ENCODE measurements around the gene PRKAB1.

Gene PRKAB1

GRCh38 chr12:119681111-119681510, 13.2 kb downstream of the PRKAB1 start:
- Histone ChIP-seq H3K4me2 (ENCODE audit: low read depth, low read length) (no peak overlapping the region), H3F3A (ENCODE audit: insufficient read depth, low read length) (0 out of 2 replicates have a peak, but pooled peaks cover 3% of the 10 kb centered on the region), H4K20me1 (ENCODE audit: insufficient read depth, low read length) (no peaks in the 10 kb centered on the region), H3K27me3 (replicated peaks; ENCODE audit: insufficient read depth, low read length) (no peaks in the 10 kb centered on the region), H3K4me3 (ENCODE audit: low read length) (no peak overlapping the region), H3K9me3 (replicated peaks; ENCODE audit: insufficient read depth, low read length) (no peaks in the 10 kb centered on the region), H3K4me1 (ENCODE audit: low read length) (0 out of 2 replicates have a peak, but pooled peaks cover 4% of the 10 kb centered on the region), H3K79me2 (ENCODE audit: low read length) (no peaks in the 10 kb centered on the region), H3K9ac (ENCODE audit: low read length) (no peak overlapping the region), H3K27ac (ENCODE audit: low read length) (no peak overlapping the region), H3K9me2 (replicated peaks; ENCODE audit: insufficient read depth, low read length) (no peaks in the 10 kb centered on the region), H2AFZ (ENCODE audit: low read length) (no peak overlapping the region), H3K36me3 (replicated peaks; ENCODE audit: insufficient read depth, low read length) (no peaks in the 10 kb centered on the region)
- no peak for DNase-seq
- TF ChIP-seq EZH2phosphoT487 (IDR thresholded peaks at IDR 0.05; ENCODE audit: low read length) = no peak
- TF ChIP-seq, protein P1, sequence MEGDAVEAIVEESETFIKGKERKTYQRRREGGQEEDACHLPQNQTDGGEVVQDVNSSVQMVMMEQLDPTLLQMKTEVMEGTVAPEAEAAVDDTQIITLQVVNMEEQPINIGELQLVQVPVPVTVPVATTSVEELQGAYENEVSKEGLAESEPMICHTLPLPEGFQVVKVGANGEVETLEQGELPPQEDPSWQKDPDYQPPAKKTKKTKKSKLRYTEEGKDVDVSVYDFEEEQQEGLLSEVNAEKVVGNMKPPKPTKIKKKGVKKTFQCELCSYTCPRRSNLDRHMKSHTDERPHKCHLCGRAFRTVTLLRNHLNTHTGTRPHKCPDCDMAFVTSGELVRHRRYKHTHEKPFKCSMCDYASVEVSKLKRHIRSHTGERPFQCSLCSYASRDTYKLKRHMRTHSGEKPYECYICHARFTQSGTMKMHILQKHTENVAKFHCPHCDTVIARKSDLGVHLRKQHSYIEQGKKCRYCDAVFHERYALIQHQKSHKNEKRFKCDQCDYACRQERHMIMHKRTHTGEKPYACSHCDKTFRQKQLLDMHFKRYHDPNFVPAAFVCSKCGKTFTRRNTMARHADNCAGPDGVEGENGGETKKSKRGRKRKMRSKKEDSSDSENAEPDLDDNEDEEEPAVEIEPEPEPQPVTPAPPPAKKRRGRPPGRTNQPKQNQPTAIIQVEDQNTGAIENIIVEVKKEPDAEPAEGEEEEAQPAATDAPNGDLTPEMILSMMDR (IDR thresholded peaks at IDR 0.05; ENCODE audit: low read length) = no peak
- no peak for TF ChIP-seq EZH2 (optimal IDR thresholded peaks at IDR 0.05; ENCODE audit: low read depth, low read length)

- H3K27ac ChIP-seq (ENCODE audit: low read length) = 0 out of 2 replicates have a peak overlapping the region, but pooled peaks have one; percentile 4
- H3K27me3 ChIP-seq (replicated peaks; ENCODE audit: insufficient read depth, low read length) = no peaks in the 10 kb centered on the region
- H3K4me2 ChIP-seq (ENCODE audit: low read depth, low read length) = no peak overlapping the region
- H2AFZ ChIP-seq (ENCODE audit: low read length) = no peak overlapping the region
- no peak for DNase-seq
- TF ChIP-seq EZH2 (optimal IDR thresholded peaks at IDR 0.05; ENCODE audit: low read depth, low read length) (no peak), EZH2phosphoT487 (IDR thresholded peaks at IDR 0.05; ENCODE audit: low read length) (no peak)
- TF ChIP-seq, protein P1 (IDR thresholded peaks at IDR 0.05; ENCODE audit: low read length) = no peak
- no peaks in the 10 kb centered on the region for H3K36me3 ChIP-seq (replicated peaks; ENCODE audit: insufficient read depth, low read length)
- no peaks in the 10 kb centered on the region for H3K9me3 ChIP-seq (replicated peaks; ENCODE audit: insufficient read depth, low read length)
- H4K20me1 ChIP-seq (ENCODE audit: insufficient read depth, low read length) = no peaks in the 10 kb centered on the region
- H3K79me2 ChIP-seq (ENCODE audit: low read length) = no peaks in the 10 kb centered on the region
- H3F3A ChIP-seq (ENCODE audit: insufficient read depth, low read length) = 0 out of 2 replicates have a peak, but pooled peaks cover 3% of the 10 kb centered on the region
- no peaks in the 10 kb centered on the region for H3K9me2 ChIP-seq (replicated peaks; ENCODE audit: insufficient read depth, low read length)
- H3K9ac ChIP-seq (ENCODE audit: low read length) = no peak overlapping the region
- H3K4me3 ChIP-seq (ENCODE audit: low read length) = no peak overlapping the region
- H3K4me1 ChIP-seq (ENCODE audit: low read length) = 0 out of 2 replicates have a peak, but pooled peaks cover 4% of the 10 kb centered on the region
Measured at GRCh38 chr12:119681728-119682638, 14.1 kb downstream of the PRKAB1 start.

DNA sequence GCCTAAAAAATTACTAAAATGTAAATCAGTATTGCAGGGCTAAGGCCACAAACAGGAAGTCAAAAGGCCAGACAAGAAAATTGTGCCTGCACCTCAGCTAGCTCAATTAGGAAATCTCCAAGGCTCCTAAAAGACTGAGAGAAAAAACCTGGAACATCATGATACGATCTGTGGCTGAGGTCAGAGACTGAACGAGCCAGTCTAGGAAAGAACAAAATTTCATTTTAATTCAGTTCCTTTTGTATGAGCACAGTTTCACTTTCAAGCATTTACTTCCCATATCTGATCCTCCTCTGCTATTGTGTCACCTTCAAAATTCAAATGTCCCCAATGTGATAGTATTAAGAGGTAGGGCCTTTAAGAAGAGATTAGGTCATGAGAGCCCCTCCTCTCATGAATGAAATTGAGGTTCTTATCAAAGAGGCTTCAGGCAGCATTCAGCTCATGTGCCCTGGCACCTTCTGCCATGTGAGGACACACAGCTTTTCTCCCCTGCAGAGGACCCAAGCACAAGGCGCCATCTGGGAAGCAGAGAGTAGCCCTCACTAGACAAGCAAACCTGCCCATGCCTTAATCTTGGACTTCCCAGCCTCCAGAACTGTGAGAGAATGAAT, 14.8 kb downstream of the PRKAB1 start:
- Histone ChIP-seq H3K4me1 (ENCODE audit: low read length) (0 out of 2 replicates have a peak, but pooled peaks cover 4% of the 10 kb centered on the region), H3F3A (ENCODE audit: insufficient read depth, low read length) (0 out of 2 replicates have a peak, but pooled peaks cover 3% of the 10 kb centered on the region), H3K9ac (ENCODE audit: low read length) (no peak overlapping the region), H2AFZ (ENCODE audit: low read length) (no peak overlapping the region), H3K9me2 (replicated peaks; ENCODE audit: insufficient read depth, low read length) (no peaks in the 10 kb centered on the region), H3K27me3 (replicated peaks; ENCODE audit: insufficient read depth, low read length) (no peaks in the 10 kb centered on the region), H3K27ac (ENCODE audit: low read length) (peak overlapping the region; percentile 4; the same call in 1 of the 2 replicates), H3K79me2 (ENCODE audit: low read length) (no peaks in the 10 kb centered on the region), H3K36me3 (replicated peaks; ENCODE audit: insufficient read depth, low read length) (no peaks in the 10 kb centered on the region), H4K20me1 (ENCODE audit: insufficient read depth, low read length) (no peaks in the 10 kb centered on the region), H3K9me3 (replicated peaks; ENCODE audit: insufficient read depth, low read length) (no peaks in the 10 kb centered on the region), H3K4me3 (ENCODE audit: low read length) (no peak overlapping the region), H3K4me2 (ENCODE audit: low read depth, low read length) (no peak overlapping the region)
- TF ChIP-seq EZH2phosphoT487 (IDR thresholded peaks at IDR 0.05; ENCODE audit: low read length) (no peak), EZH2 (optimal IDR thresholded peaks at IDR 0.05; ENCODE audit: low read depth, low read length) (no peak)
- TF ChIP-seq, protein P1 (IDR thresholded peaks at IDR 0.05; ENCODE audit: low read length) = no peak
- DNase-seq = no peak
